ENCODE data around the gene TTC39A. TPM values are rescaled to one million over a fixed set of nuclear protein-coding genes. Genes with fewer than 3 reads are reported as not detected.

The TTC39A gene
- total RNA-seq, 4 donors from 2014 or later, result 12.2 to 16.5 (median 15.3) TPM

DNA sequence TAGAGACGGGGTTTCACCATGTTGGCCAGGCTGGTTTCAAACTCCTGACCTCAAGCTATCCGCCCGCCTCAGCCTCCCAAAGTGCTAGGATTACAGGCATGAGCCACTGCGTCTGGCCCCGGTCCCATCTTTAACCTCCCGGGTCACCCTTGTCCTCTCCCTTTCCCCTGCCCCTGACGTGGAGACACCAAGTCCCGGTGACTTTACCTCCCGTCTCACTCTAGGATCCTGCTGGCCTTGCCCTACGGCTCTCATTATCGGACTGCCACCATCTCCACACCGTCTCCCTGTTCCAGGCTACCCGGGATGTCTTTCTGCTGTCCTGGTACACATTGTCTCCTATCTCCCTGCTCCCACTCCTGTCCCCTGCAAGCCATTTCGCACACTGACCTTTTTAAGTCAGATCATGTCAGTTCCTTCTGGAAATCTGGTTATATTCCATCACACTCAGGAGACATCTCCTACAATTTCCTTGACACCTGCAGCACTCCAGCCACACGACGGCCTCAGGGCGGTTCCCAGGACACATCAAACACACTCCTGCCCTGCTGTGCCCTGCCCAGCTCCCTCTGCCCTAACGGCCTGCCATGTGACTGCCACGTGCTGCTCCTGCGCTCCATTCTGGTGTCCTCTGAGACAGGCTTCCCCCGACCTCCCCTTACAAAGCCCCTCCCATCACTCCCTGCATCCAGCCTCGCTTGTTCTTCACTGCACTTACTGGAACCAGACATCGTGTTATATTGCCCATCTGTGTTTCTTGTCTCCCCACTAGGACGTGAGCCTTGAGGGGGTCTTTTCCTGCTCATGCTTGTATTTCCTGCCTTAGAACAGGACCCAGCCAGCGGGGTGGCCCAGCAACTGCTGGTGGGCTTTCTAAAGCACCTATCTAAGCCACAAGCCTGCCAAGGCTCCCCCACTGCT, 32.7 kb downstream of the TTC39A start:
- intact Hi-C loops (cut with DNase I; ENCODE audit: low total_unique reads), result no loop called here
- peak in 1 of 2 donors; percentile 83 for DNase-seq (ENCODE audit: low spot score in 2 of 2)
- TF ChIP-seq, protein P1, sequence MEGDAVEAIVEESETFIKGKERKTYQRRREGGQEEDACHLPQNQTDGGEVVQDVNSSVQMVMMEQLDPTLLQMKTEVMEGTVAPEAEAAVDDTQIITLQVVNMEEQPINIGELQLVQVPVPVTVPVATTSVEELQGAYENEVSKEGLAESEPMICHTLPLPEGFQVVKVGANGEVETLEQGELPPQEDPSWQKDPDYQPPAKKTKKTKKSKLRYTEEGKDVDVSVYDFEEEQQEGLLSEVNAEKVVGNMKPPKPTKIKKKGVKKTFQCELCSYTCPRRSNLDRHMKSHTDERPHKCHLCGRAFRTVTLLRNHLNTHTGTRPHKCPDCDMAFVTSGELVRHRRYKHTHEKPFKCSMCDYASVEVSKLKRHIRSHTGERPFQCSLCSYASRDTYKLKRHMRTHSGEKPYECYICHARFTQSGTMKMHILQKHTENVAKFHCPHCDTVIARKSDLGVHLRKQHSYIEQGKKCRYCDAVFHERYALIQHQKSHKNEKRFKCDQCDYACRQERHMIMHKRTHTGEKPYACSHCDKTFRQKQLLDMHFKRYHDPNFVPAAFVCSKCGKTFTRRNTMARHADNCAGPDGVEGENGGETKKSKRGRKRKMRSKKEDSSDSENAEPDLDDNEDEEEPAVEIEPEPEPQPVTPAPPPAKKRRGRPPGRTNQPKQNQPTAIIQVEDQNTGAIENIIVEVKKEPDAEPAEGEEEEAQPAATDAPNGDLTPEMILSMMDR (IDR thresholded peaks at IDR 0.05), result no peak
- no peak for TF ChIP-seq POLR2A (IDR thresholded peaks at IDR 0.05)
- WGBS, 2 donors, result 75 to 85% methylated on average over 25 of the region's 25 CpGs
- no peak overlapping the region for H3K4me3 ChIP-seq (ENCODE audit: low read depth, poor library complexity, severe bottlenecking)

DNA sequence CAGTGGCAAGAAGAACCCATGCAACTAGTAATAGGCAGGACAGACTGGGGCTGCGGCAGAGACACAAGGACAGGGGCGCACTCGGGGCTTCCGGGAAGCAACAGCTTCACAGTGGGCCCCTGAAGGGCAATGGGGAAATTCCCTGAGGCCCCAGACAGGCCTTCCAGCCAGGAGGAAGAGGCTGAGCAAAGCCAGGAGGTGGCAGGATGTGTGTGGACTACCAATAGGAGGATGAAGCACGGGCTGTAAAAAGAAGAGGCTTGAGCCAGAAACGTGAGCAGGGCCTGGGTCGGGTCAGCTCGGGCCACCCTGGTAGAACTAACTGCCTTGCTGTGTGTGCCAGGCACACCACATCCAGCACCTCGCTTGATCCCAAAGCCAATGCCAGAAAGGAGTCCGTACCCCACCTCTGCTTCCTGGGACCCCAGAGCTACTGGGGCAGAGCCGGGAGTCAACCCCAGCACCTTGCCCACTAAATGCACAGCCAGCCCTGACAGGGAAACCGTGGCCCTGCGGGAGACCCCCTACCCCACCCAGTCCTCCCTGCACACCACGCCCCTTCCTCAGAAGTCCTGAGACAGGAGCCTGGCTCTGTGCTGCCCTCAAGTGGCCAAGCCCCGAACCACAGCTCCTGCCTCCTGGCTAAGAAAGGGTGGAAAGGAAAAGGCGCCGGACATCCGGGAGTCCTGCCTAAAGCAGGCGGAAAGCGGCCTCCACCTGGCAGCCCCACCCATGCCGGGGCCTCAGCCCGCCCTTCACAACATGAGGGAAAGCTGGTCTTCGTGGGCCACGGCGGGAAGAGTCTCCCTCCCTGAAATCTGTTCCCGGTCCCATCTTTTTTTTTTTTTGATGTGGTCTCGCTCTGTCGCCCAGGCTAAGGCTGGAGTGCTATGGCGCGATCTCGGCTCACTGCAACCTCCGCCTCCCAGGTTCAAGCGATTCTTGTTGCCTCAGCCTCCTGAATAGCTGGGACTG, 33.7 kb downstream of the TTC39A start:
- intact Hi-C loops (cut with DNase I; ENCODE audit: low total_unique reads), result no loop called here
- no peak overlapping the region for H3K4me3 ChIP-seq (ENCODE audit: low read depth, poor library complexity, severe bottlenecking)
- WGBS, 2 donors, result 24 to 26% methylated on average over 30 to 32 of the region's 33 CpGs
- TF ChIP-seq, protein P1 (IDR thresholded peaks at IDR 0.05), result peak in 1 of 3 donors; percentile 79
- no peak for TF ChIP-seq POLR2A (IDR thresholded peaks at IDR 0.05)
- peak; percentile 72 to 96 for DNase-seq (ENCODE audit: low spot score in 2 of 2)

DNA sequence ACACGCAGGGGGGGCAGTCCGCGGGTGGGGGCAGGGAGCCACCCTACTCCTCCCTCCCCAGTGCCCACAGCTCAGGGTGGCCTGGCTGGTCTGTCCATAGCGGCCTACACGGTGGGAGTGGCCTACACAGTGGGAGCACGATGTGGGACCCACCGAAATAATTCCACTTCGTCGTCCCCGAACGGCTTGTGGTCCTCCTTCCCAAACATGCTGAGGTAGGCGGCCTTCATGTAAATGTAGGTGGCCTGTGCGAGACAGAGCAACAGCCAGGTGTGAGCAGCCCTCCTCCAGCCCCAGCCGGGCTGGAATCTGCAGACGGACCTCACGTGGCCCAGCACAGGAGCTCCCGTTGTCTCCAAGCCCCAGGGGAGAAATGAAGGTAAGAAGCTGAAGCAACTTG, 34.4 kb downstream of the TTC39A start:
- intact Hi-C loops (cut with DNase I; ENCODE audit: low total_unique reads), result no loop called here
- no peak for TF ChIP-seq POLR2A (IDR thresholded peaks at IDR 0.05)
- WGBS, 2 donors, result 88 to 92% methylated on average over 17 of the region's 17 CpGs
- H3K4me3 ChIP-seq (ENCODE audit: low read depth, poor library complexity, severe bottlenecking), result no peak overlapping the region
- DNase-seq (ENCODE audit: low spot score in 2 of 2), result peak in 1 of 2 donors; percentile 84

DNA sequence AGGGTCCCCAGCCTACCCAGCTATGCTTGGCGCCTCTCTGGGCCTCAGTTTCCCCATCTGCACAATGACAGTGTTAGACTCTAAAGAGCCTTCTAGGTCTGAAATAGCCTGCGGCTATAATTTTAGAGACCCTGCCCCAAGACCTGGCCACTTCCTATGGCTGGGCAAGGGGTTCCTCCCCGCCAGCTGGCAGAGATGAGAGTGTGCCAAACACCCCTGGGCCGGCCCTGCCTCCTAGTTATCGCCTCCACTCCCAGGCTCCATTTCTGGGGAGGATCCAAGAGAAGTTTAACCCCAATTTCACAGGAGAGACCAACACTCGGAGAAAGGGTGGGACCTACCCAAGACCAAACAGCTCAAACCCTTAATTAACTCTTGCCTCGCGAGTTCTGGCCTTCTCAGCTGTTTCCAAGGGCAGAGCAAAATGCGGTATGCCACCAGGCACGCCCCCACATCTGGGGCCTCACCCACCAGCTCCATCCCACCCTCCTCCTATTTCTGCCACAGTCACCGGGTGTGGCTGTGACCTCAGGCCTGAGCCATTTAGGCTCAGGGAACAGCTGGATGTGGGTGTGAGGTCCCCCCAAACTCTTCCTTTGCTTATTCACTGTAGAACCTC, 35.7 kb downstream of the TTC39A start:
- no peak for TF ChIP-seq POLR2A (IDR thresholded peaks at IDR 0.05)
- TF ChIP-seq, protein P1 (IDR thresholded peaks at IDR 0.05), result no peak
- no peak overlapping the region for H3K4me3 ChIP-seq (ENCODE audit: low read depth, poor library complexity, severe bottlenecking)
- intact Hi-C loops (cut with DNase I; ENCODE audit: low total_unique reads), result no loop called here
- DNase-seq (ENCODE audit: low spot score in 2 of 2), result peak in 1 of 2 donors; percentile 74
- whole genome bisulfite sequencing, 2 donors, result 54 to 59% methylated on average over 11 of the region's 11 CpGs

DNA sequence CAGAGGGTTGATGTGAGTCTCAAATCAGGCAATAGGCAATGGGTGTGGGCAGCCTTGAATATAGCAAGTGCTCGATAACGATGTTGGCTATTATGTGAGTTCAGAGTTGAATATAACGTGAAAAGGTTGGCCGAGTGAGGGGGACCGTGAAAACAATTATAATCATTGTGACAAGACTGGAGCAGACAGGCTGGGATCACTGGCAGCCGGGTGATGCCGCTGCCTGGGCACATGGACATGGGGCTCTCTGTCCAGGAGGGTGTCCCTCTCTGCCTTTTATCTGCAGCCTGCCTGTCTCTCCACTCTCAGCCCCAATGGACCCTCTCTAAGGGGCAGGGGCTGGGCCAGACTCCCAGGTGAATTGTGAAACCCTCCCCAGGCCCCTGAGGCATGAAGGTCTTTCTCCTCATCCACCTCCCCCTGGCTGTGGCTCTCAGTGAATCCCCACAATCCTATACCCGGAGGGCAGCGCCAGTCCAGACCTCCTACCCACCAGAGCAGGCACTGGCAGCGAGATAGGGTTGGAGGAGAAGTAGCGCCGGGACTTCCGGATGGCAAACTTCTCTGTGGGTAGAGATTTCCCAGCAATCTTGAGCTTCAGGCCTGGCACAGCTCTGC, 36.4 kb downstream of the TTC39A start:
- intact Hi-C loops (cut with DNase I; ENCODE audit: low total_unique reads), result no loop called here
- peak in 1 of 2 donors; percentile 76 for DNase-seq (ENCODE audit: low spot score in 2 of 2)
- TF ChIP-seq POLR2A (IDR thresholded peaks at IDR 0.05), result no peak
- TF ChIP-seq, protein P1 (IDR thresholded peaks at IDR 0.05), result no peak
- WGBS, 2 donors, result 86 to 91% methylated on average over 13 of the region's 13 CpGs
- H3K4me3 ChIP-seq (ENCODE audit: low read depth, poor library complexity, severe bottlenecking), result no peak overlapping the region
